ENCODE measurements around the gene SERPINA7. TPM values are rescaled to one million over a fixed set of nuclear protein-coding genes. Genes with fewer than 3 reads are reported as not detected.

Gene SERPINA7
- total RNA-seq, 1 experiment from 2014 or later = not detected

DNA sequence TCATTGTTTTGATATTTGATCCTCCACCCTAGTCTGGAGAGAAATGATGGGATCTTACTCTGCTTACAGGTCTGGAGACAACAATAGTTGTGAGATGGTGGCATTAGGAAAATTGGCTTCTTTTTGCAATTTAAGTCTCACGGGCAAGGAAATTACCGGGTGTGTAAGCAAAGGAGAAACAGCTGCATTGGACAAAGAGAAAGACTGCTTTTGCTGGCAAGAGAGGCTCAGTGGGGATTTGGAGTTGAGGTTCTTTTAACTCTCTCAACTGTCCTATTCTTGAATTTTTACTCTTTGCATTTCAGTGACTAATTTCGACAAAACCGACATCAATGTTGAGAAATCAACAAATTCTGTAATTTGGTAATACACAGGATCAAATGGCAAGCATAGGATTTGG, 2.3 kb upstream of the SERPINA7 start:
- Histone ChIP-seq H3K79me2 (ENCODE audit: insufficient read depth, low read length) (no peaks in the 10 kb centered on the region), H3K4ac (ENCODE audit: low read depth, low read length) (no peak overlapping the region), H4K91ac (ENCODE audit: insufficient read length, low read depth, low read length) (no peak overlapping the region), H3K14ac (ENCODE audit: insufficient read depth, low read length) (no peak overlapping the region), H2AK5ac (ENCODE audit: insufficient read length, low read length) (no peak overlapping the region), H4K20me1 (ENCODE audit: control insufficient read depth, insufficient read depth, insufficient read length) (no peaks in the 10 kb centered on the region), H3K79me1 (ENCODE audit: insufficient read depth, low read depth, low read length, poor library complexity, severe bottlenecking) (no peaks in the 10 kb centered on the region), H3K4me2 (ENCODE audit: insufficient read depth, insufficient read length, low read length) (no peak overlapping the region), H3T11ph (ENCODE audit: low read length) (no peak overlapping the region), H3K27ac (ENCODE audit: insufficient read length, low read depth, low read length) (no peak overlapping the region), H3K9ac (ENCODE audit: extremely low read depth, insufficient read length, low read length) (no peak overlapping the region), H2BK20ac (ENCODE audit: low read depth, low read length, poor library complexity, severe bottlenecking) (no peak overlapping the region), H2BK120ac (ENCODE audit: low read depth, low read length, poor library complexity, severe bottlenecking) (no peak overlapping the region), H3K56ac (ENCODE audit: insufficient read length, low read depth, low read length) (no peak overlapping the region), H3K23me2 (ENCODE audit: insufficient read length, low read depth, low read length, poor library complexity, severe bottlenecking) (no peaks in the 10 kb centered on the region), H3K18ac (ENCODE audit: insufficient read length, low read depth, low read length) (no peak overlapping the region), H4K5ac (ENCODE audit: insufficient read length, low read depth, low read length) (no peak overlapping the region), H2AFZ (ENCODE audit: low read length) (no peak overlapping the region), H3K9me3 (ENCODE audit: control insufficient read depth, low read depth, low read length) (peaks cover 30% of the 10 kb centered on the region), H2BK12ac (ENCODE audit: insufficient read length, low read depth, low read length) (no peak overlapping the region), H3K27me3 (ENCODE audit: insufficient read depth, low read length) (no peaks in the 10 kb centered on the region), H2BK5ac (ENCODE audit: insufficient read length, low read length) (no peak overlapping the region), H4K8ac (replicated peaks; ENCODE audit: insufficient read length, low read depth, low read length) (no peak overlapping the region), H3K4me1 (ENCODE audit: insufficient read depth, low read length) (no peaks in the 10 kb centered on the region), H3K23ac (ENCODE audit: insufficient read length, low read depth, low read length) (no peak overlapping the region), H2BK15ac (ENCODE audit: low read depth, low read length) (no peak overlapping the region)
- TF ChIP-seq CTCF (conservative IDR thresholded peaks at IDR 0.05) = no peak
- DNase-seq = no peak
- Mint-ChIP-seq H3K4me1 (no peaks in the 10 kb centered on the region), H3K9me3 (peaks cover 24 to 80% of the 10 kb centered on the region in 2 experiments), H3K36me3 (ENCODE audit: insufficient read depth in 1 of 3, low read depth in 3 of 3) (no peaks in the 10 kb centered on the region), H3K27me3 (ENCODE audit: low read depth) (no peaks in the 10 kb centered on the region; the same call in none of the 2 replicates), H3K27ac (no peak overlapping the region), H3K4me3 (no peak overlapping the region)
- WGBS (ENCODE audit: extremely low coverage, insufficient read length, low lambda C conversion rate) = no CpG with 5 or more reads among the region's 4 CpGs

All from H9 (cell line).